Retinal pigment epithelial cell (primary cell): ENCODE results near the gene GABRR1.
"Not testable (repeated sequence)": the region's sequence is repeated elsewhere in the genome, so short reads cannot be mapped to it uniquely, and the experiment has no call there.

Source experiments
- DNase-seq: peaks from one replicate; pipeline ENCODE4 v3.0.0-alpha.2; 2010; ENCODE audit warnings: low read depth
- H3K4me3 ChIP-seq: 2 replicates; pipeline ENCODE4 v1.5.1; 2011; ENCODE audit warnings: mild to moderate bottlenecking, low read length, control low read depth, moderate library complexity
- CTCF ChIP-seq: conservative IDR thresholded peaks from 2 replicates; pipeline ENCODE4 v1.5.1; 2011; ENCODE audit warnings: low read depth, low read length, control low read depth, inconsistent platforms

GABRR1 gene

GRCh38 chr6:89139509-89140346, 77.4 kb downstream of the GABRR1 start:
- H3K4me3 ChIP-seq, result no peak overlapping the region
- DNase-seq, result no peak
- no peak for TF ChIP-seq CTCF

- TF ChIP-seq CTCF, result no peak
- no peak overlapping the region for H3K4me3 ChIP-seq
- DNase-seq, result no peak
These were observed 79.0 kb downstream of the GABRR1 start for GRCh38 chr6:89138173-89138572.

- no peak overlapping the region for H3K4me3 ChIP-seq
- TF ChIP-seq CTCF, result no peak
- DNase-seq, result no peak
These were observed 82.4 kb downstream of the GABRR1 start for GRCh38 chr6:89134723-89135122.

- no peak for TF ChIP-seq CTCF
- H3K4me3 ChIP-seq, result no peak overlapping the region
- no peak for DNase-seq
These were observed 83.2 kb downstream of the GABRR1 start for GRCh38 chr6:89133981-89134380.

GRCh38 chr6:89132057-89132456, 85.1 kb downstream of the GABRR1 start:
- DNase-seq, result no peak
- TF ChIP-seq CTCF, result no peak
- H3K4me3 ChIP-seq, result no peak overlapping the region

- no peak for DNase-seq
- H3K4me3 ChIP-seq, result no peak overlapping the region
- no peak for TF ChIP-seq CTCF
These were observed 85.6 kb downstream of the GABRR1 start for GRCh38 chr6:89131599-89131998.

- DNase-seq, H3K4me3 ChIP-seq: not testable (repeated sequence)
These were observed 88.9 kb downstream of the GABRR1 start for GRCh38 chr6:89128256-89128671.
